Endothelial cell of umbilical vein (primary cell): ENCODE measurements around the gene CCDC186. TPM values are rescaled to one million over a fixed set of nuclear protein-coding genes. Genes with fewer than 3 reads are reported as not detected.

Source experiments
- BruUV-seq: library from RNA; stranded (reverse); fragments of 400-500 nt; replicated peaks from 2 replicates; lab custom pipeline; 2021; lab: Mats Ljungman, UMichigan
- CTCF ChIA-PET: fragments of 300-600, 350-600 bp; sonication (Branson Sonifier 250); formaldehyde crosslinking; loops from one replicate; lab custom pipeline; 2021; ENCODE audit warnings: antibody characterized with exemption, inconsistent platforms; lab: Charles Lee
- POLR2A ChIA-PET: fragments of 300-600, 350-600 bp; sonication (Branson Sonifier 250); formaldehyde crosslinking; loops from one replicate; lab custom pipeline; 2021; ENCODE audit warnings: antibody characterized with exemption, inconsistent platforms; lab: Charles Lee
- DNase-seq: peaks from one replicate; pipeline ENCODE4 v3.0.0-alpha.2; 2011; ENCODE audit warnings: low read depth, low spot score
- FAIRE-seq: peaks from 2 replicates; lab custom pipeline; 2011; peaks lifted over from hg19 to GRCh38; lab: Jason Lieb, UNC
- H2AFZ ChIP-seq: 2 replicates; pipeline ENCODE4 v1.6.0; 2012; ENCODE audit warnings: low read depth, low read length, control low read depth, inconsistent platforms
- H3K27ac ChIP-seq: 2 replicates; pipeline ENCODE4 v1.5.1; 2011; ENCODE audit warnings: low read depth, mild to moderate bottlenecking, control low read depth, low read length, moderate library complexity; ENCODE audit not compliant: insufficient read depth
- H3K27me3 ChIP-seq, 2 experiments: 2 replicates each; pipeline versions ENCODE4 v1.6.0 to v1.6.1; 2011; ENCODE audit warnings: low read length in 2 of 2, mixed read lengths in 1 of 2; ENCODE audit not compliant: control insufficient read depth in 2 of 2, insufficient read depth in 2 of 2
- H3K36me3 ChIP-seq, 2 experiments: 2 replicates in 1 of 2; 3 replicates in 1 of 2; pipeline ENCODE4 v1.5.1; 2011; ENCODE audit warnings: low read length in 2 of 2, mild to moderate bottlenecking in 1 of 2, moderate library complexity in 1 of 2; ENCODE audit not compliant: control insufficient read depth in 2 of 2, insufficient read depth in 2 of 2; ENCODE audit errors: extremely low read depth in 1 of 2
- H3K4me1 ChIP-seq: 3 replicates; pipeline ENCODE4 v1.5.1; 2011; ENCODE audit warnings: mild to moderate bottlenecking, low read length; ENCODE audit not compliant: control insufficient read depth, insufficient read depth; ENCODE audit errors: extremely low read depth
- H3K4me2 ChIP-seq: 2 replicates; pipeline ENCODE4 v1.6.1; 2011; ENCODE audit warnings: low read length, control low read depth, mixed read lengths; ENCODE audit not compliant: insufficient read depth
- H3K4me3 ChIP-seq, 3 experiments: fragments of 200-600 bp in 1 of 3; sonication (generic), shearing (Covaris generic) in 1 of 3; replicated peaks in 1 of 3; 2 replicates each; pipeline ENCODE4 v1.5.1; 2011 to 2016; ENCODE audit warnings: control low read depth in 3 of 3, low read length in 3 of 3, mild to moderate bottlenecking in 2 of 3, inconsistent platforms in 1 of 3, low read depth in 1 of 3, moderate library complexity in 1 of 3; ENCODE audit not compliant: insufficient read depth in 1 of 3
- H3K79me2 ChIP-seq: 2 replicates; pipeline ENCODE4 v1.6.0; 2012; ENCODE audit warnings: low read length, inconsistent platforms; ENCODE audit not compliant: control insufficient read depth, insufficient read depth
- H3K9ac ChIP-seq: replicated peaks from 2 replicates; pipeline ENCODE3; 2011; ENCODE audit warnings: low read length, control low read depth; ENCODE audit not compliant: insufficient read depth; ENCODE audit errors: extremely low read depth
- H3K9me1 ChIP-seq: replicated peaks from 3 replicates; pipeline ENCODE4 v1.6.0; 2011; ENCODE audit warnings: mild to moderate bottlenecking, low read length; ENCODE audit not compliant: control insufficient read depth, insufficient read depth; ENCODE audit errors: extremely low read depth
- H3K9me3 ChIP-seq: replicated peaks from 2 replicates; pipeline ENCODE4 v1.5.1; 2012; ENCODE audit warnings: low read length, inconsistent platforms; ENCODE audit not compliant: control insufficient read depth, insufficient read depth
- H4K20me1 ChIP-seq: replicated peaks from 2 replicates; pipeline ENCODE3; 2011; ENCODE audit warnings: mild to moderate bottlenecking, low read length; ENCODE audit not compliant: control insufficient read depth, insufficient read depth; ENCODE audit errors: extremely low read depth
- CTCF ChIP-seq, 2 donors: IDR thresholded peaks; 1 replicate in 1 of 2; 2 replicates in 1 of 2; pipeline ENCODE4 v1.5.1; 2011; ENCODE audit warnings: low read length in 2 of 2, mild to moderate bottlenecking in 2 of 2, moderate library complexity in 2 of 2, control low read depth in 1 of 2, inconsistent platforms in 1 of 2, low read depth in 1 of 2; ENCODE audit not compliant: insufficient read depth in 1 of 2; ENCODE audit errors: extremely low read depth in 1 of 2
- EZH2 ChIP-seq: IDR thresholded peaks from 2 replicates; pipeline ENCODE4 v1.6.1; 2012; ENCODE audit warnings: borderline replicate concordance, low read depth, mild to moderate bottlenecking, moderate library complexity, low read length, inconsistent platforms; ENCODE audit not compliant: severe bottlenecking
- FOS ChIP-seq: IDR thresholded peaks from 2 replicates; pipeline ENCODE4 v1.6.1; 2011; ENCODE audit warnings: mild to moderate bottlenecking, low read length, moderate library complexity, borderline replicate concordance; ENCODE audit not compliant: insufficient read depth
- GATA2 ChIP-seq: IDR thresholded peaks from 2 replicates; pipeline ENCODE4 v1.7.0; 2011; ENCODE audit warnings: low read depth, mild to moderate bottlenecking, moderate library complexity, mixed read lengths, low read length; ENCODE audit not compliant: insufficient read length, insufficient read depth
- JUN ChIP-seq: IDR thresholded peaks from 2 replicates; pipeline ENCODE4 v1.6.1; 2011; ENCODE audit warnings: borderline replicate concordance, low read depth; ENCODE audit not compliant: insufficient read length, insufficient read depth
- MAX ChIP-seq: IDR thresholded peaks from 2 replicates; pipeline ENCODE4 v1.6.1; 2011; ENCODE audit not compliant: insufficient read depth, insufficient read length
- MYC ChIP-seq: IDR thresholded peaks from one replicate; pipeline ENCODE4 v1.6.1; 2011; ENCODE audit warnings: mild to moderate bottlenecking, low read depth, low read length
- POLR2A ChIP-seq: IDR thresholded peaks from 2 replicates; pipeline ENCODE4 v1.6.1; 2012; ENCODE audit warnings: low read depth, mild to moderate bottlenecking, control low read depth, low read length
- POLR2AphosphoS5 ChIP-seq: IDR thresholded peaks from 2 replicates; pipeline ENCODE4 v1.6.1; 2012; ENCODE audit warnings: low read depth, mild to moderate bottlenecking, control low read depth, low read length, moderate library complexity; ENCODE audit not compliant: insufficient read depth
- dilution Hi-C: fragments of 300-500 bp; cut with MboI; formaldehyde crosslinking; loops from one replicate; pipeline ENCODE4 v1.15.0; 2019; ENCODE audit warnings: low sequenced_read_pairs; ENCODE audit not compliant: extremely low pct_ligation_motif_present
- intact Hi-C: fragments of 100-400 bp; cut with micrococcal nuclease; formaldehyde crosslinking; loops from one replicate; pipeline ENCODE4 v1.10.0; 2022
- polyA plus RNA-seq, 4 experiments: library from polyadenylated mRNA; depleted of rRNA in 3 of 4; stranded (reverse) in 3 of 4; unstranded in 1 of 4; fragments of >200 nt; gene quantifications; 2 replicates each; pipeline versions ENCODE4 v1.2.1 to v1.2.3, GENCODE V29; 2011 to 2012; ENCODE audit warnings: missing spikeins in 1 of 4
- total RNA-seq: library from RNA; stranded (reverse); gene quantifications from 2 replicates; pipeline ENCODE4 v1.2.3, GENCODE V29; 2021

CCDC186 gene
- total and polyA plus RNA-seq, 2 donors (not counting 3 experiments of a cell fraction or from before 2014, with no cell fraction given), result 1.8 to 13.4 TPM

- no peak for FAIRE-seq
- BruUV-seq, result no TSS peak
- Histone ChIP-seq H3K36me3 (no peaks in the 10 kb centered on the region), H3K27me3 (peaks cover 5% of the 10 kb centered on the region in 2 experiments), H3K79me2 (no peaks in the 10 kb centered on the region), H3K27ac (no peak overlapping the region), H3K9me1 (no peaks in the 10 kb centered on the region), H3K4me3 (no peak overlapping the region), H3K4me2 (no peak overlapping the region), H2AFZ (no peak overlapping the region), H3K4me1 (no peaks in the 10 kb centered on the region), H4K20me1 (no peaks in the 10 kb centered on the region), H3K9ac (no peak overlapping the region), H3K9me3 (no peaks in the 10 kb centered on the region)
- dilution Hi-C loops, result no loop called here
- TF ChIP-seq MYC, result no peak
- no peak for TF ChIP-seq POLR2AphosphoS5
- TF ChIP-seq CTCF (IDR thresholded peaks at IDR 0.05; ENCODE audit: extremely low read depth in 1 of 2, insufficient read depth in 1 of 2, low read depth in 1 of 2, low read length in 2 of 2), result no peak
- TF ChIP-seq POLR2A, result no peak
- TF ChIP-seq FOS, result no peak
- no peak for TF ChIP-seq EZH2
- no peak for TF ChIP-seq MAX
- no peak for TF ChIP-seq JUN
- TF ChIP-seq GATA2, result no peak
- no peak for DNase-seq
- ChIA-PET CTCF (no interaction called here), POLR2A (no interaction called here)
- intact Hi-C loops, result no loop called here
Measured at GRCh38 chr10:114179747-114180146, 5.7 kb upstream of the CCDC186 start.
